Osteoblast (primary cell): ENCODE measurements around the gene WDR3. TPM values are rescaled to one million over a fixed set of nuclear protein-coding genes. Genes with fewer than 3 reads are reported as not detected.

Experiments used
- DNase-seq: peaks from one replicate; pipeline ENCODE4 v3.0.0; 2011; ENCODE audit warnings: low spot score, mixed read lengths; ENCODE audit not compliant: insufficient read length; ENCODE audit errors: missing footprints
- H2AFZ ChIP-seq: 2 replicates; pipeline ENCODE4 v1.6.0; 2011; ENCODE audit warnings: mild to moderate bottlenecking, low read length
- H3K27ac ChIP-seq: 2 replicates; pipeline ENCODE4 v1.5.1; 2011; ENCODE audit warnings: mild to moderate bottlenecking, low read depth, low read length, moderate library complexity
- H3K27me3 ChIP-seq: 2 replicates; pipeline ENCODE4 v1.6.0; 2012; ENCODE audit warnings: mild to moderate bottlenecking, control low read depth, inconsistent platforms, low read length, moderate library complexity; ENCODE audit not compliant: insufficient read depth
- H3K36me3 ChIP-seq: 2 replicates; pipeline ENCODE4 v1.5.1; 2011; ENCODE audit warnings: mild to moderate bottlenecking, low read length, control low read depth, moderate library complexity; ENCODE audit not compliant: insufficient read depth
- H3K4me1 ChIP-seq: 2 replicates; pipeline ENCODE4 v1.5.1; 2011; ENCODE audit warnings: mild to moderate bottlenecking, low read length, control low read depth, moderate library complexity; ENCODE audit not compliant: insufficient read depth
- H3K4me2 ChIP-seq: 2 replicates; pipeline ENCODE4 v1.6.0; 2011; ENCODE audit warnings: mild to moderate bottlenecking, low read length; ENCODE audit not compliant: insufficient read depth
- H3K4me3 ChIP-seq: fragments of 200-600 bp; sonication (generic); 3 replicates; pipeline ENCODE4 v1.5.1; 2012; ENCODE audit warnings: mild to moderate bottlenecking, low read length, inconsistent platforms; ENCODE audit not compliant: insufficient read depth
- H3K79me2 ChIP-seq: 2 replicates; pipeline ENCODE4 v1.6.0; 2012; ENCODE audit warnings: mild to moderate bottlenecking, low read length, control low read depth, inconsistent platforms; ENCODE audit not compliant: insufficient read depth
- H3K9me3 ChIP-seq: 2 replicates; pipeline ENCODE4 v1.5.1; 2011; ENCODE audit warnings: low read depth, low read length, control low read depth
- H4K20me1 ChIP-seq: 2 replicates; pipeline ENCODE4 v1.6.0; 2012; ENCODE audit warnings: mild to moderate bottlenecking, low read length, control low read depth; ENCODE audit not compliant: insufficient read depth
- total RNA-seq: library from RNA; depleted of rRNA; stranded (reverse); fragments of >200 nt; gene quantifications from 2 replicates; pipeline ENCODE4 v1.2.3, GENCODE V29; 2012
- TF ChIP-seq, protein P1 (sequence below): IDR thresholded peaks from 2 replicates; pipeline ENCODE4 v1.5.1; 2011; ENCODE audit warnings: mild to moderate bottlenecking, low read depth, low read length, moderate library complexity; ENCODE audit errors: extremely low read depth

The WDR3 gene
- total RNA-seq, 1 donor: 11.2 TPM

DNA sequence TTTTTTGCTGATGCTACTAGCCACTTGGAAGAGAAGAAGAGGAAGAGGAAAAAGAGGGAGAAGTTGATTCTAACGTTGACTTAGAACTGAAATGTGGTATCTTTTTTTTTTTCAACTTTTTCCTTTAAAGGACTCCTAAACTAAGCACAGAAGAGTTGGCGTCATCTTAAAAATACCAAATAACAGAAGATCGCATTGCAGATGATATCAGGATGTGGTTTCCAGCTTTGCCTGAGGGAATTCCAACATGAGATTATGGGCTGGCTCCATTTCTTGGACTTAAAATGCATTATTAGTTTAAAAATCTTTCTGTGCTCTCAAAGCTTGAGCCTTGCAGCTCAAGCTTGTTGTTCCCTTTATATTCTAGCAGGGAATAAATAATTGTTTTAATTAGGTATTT lies 29.8 kb downstream of the WDR3 start:
- no peak overlapping the region for H3K4me3 ChIP-seq
- H2AFZ ChIP-seq: no peak overlapping the region
- peaks cover 50% of the 10 kb centered on the region for H3K36me3 ChIP-seq
- no peaks in the 10 kb centered on the region for H3K9me3 ChIP-seq
- no peak overlapping the region for H3K27ac ChIP-seq
- H3K4me1 ChIP-seq: no peaks in the 10 kb centered on the region
- H3K79me2 ChIP-seq: no peaks in the 10 kb centered on the region
- TF ChIP-seq, protein P1, sequence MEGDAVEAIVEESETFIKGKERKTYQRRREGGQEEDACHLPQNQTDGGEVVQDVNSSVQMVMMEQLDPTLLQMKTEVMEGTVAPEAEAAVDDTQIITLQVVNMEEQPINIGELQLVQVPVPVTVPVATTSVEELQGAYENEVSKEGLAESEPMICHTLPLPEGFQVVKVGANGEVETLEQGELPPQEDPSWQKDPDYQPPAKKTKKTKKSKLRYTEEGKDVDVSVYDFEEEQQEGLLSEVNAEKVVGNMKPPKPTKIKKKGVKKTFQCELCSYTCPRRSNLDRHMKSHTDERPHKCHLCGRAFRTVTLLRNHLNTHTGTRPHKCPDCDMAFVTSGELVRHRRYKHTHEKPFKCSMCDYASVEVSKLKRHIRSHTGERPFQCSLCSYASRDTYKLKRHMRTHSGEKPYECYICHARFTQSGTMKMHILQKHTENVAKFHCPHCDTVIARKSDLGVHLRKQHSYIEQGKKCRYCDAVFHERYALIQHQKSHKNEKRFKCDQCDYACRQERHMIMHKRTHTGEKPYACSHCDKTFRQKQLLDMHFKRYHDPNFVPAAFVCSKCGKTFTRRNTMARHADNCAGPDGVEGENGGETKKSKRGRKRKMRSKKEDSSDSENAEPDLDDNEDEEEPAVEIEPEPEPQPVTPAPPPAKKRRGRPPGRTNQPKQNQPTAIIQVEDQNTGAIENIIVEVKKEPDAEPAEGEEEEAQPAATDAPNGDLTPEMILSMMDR: no peak
- no peak for DNase-seq
- H3K27me3 ChIP-seq: no peaks in the 10 kb centered on the region
- H3K4me2 ChIP-seq: no peak overlapping the region
- H4K20me1 ChIP-seq: no peaks in the 10 kb centered on the region

GRCh38 chr1:117964290-117965038 lies 34.9 kb downstream of the WDR3 start:
- H3K27ac ChIP-seq: no peak overlapping the region
- no peaks in the 10 kb centered on the region for H3K27me3 ChIP-seq
- H3K4me1 ChIP-seq: peaks cover 4% of the 10 kb centered on the region
- no peaks in the 10 kb centered on the region for H3K9me3 ChIP-seq
- H3K36me3 ChIP-seq: peaks cover 9% of the 10 kb centered on the region
- TF ChIP-seq, protein P1: no peak
- no peak overlapping the region for H2AFZ ChIP-seq
- no peak overlapping the region for H3K4me2 ChIP-seq
- H3K79me2 ChIP-seq: no peaks in the 10 kb centered on the region
- no peaks in the 10 kb centered on the region for H4K20me1 ChIP-seq
- DNase-seq: no peak
- no peak overlapping the region for H3K4me3 ChIP-seq

GRCh38 chr1:117967477-117967876 lies 37.9 kb downstream of the WDR3 start:
- no peak overlapping the region for H2AFZ ChIP-seq
- TF ChIP-seq, protein P1: peak; percentile 38
- no peaks in the 10 kb centered on the region for H3K36me3 ChIP-seq
- H3K9me3 ChIP-seq: no peaks in the 10 kb centered on the region
- H3K27me3 ChIP-seq: no peaks in the 10 kb centered on the region
- H3K27ac ChIP-seq: no peak overlapping the region
- no peaks in the 10 kb centered on the region for H4K20me1 ChIP-seq
- H3K4me2 ChIP-seq: peak overlapping the region; percentile 17
- peak; percentile 42 for DNase-seq
- H3K4me1 ChIP-seq: peaks cover 4% of the 10 kb centered on the region
- H3K79me2 ChIP-seq: no peaks in the 10 kb centered on the region
- no peak overlapping the region for H3K4me3 ChIP-seq

DNA sequence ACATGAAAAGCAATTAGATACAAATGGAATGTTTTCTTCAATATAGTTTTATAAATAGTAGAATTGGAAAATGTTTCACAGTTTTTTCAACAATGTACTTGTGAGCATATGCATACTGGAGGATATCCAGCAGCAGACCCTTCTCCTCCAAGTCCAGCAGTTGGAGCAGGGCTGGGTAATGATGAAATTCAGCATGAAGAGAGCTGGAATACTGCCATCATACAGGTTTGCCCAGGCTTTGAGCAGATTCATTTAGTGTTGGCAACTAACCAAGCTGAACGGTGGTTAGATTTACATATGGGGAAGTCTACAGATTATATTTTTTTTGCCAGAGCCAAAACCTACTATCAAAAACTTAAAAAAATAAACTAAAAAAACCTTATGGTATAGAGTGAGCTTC lies 38.3 kb downstream of the WDR3 start:
- H3K4me3 ChIP-seq: no peak overlapping the region
- H3K36me3 ChIP-seq: no peaks in the 10 kb centered on the region
- peaks cover 4% of the 10 kb centered on the region for H3K4me1 ChIP-seq
- no peak overlapping the region for H2AFZ ChIP-seq
- H3K9me3 ChIP-seq: no peaks in the 10 kb centered on the region
- H3K27me3 ChIP-seq: no peaks in the 10 kb centered on the region
- H3K79me2 ChIP-seq: no peaks in the 10 kb centered on the region
- no peak for DNase-seq
- H3K27ac ChIP-seq: no peak overlapping the region
- H3K4me2 ChIP-seq: peak overlapping the region; percentile 17
- no peaks in the 10 kb centered on the region for H4K20me1 ChIP-seq
- TF ChIP-seq, protein P1: no peak
